ENCODE data around the gene KDELR3.

KDELR3 gene

GRCh38 chr22:38491707-38492348 is 23.9 kb downstream of the KDELR3 start:
- no peak for DNase-seq (ENCODE audit: low spot score)
- no peak overlapping the region for H3K4ac ChIP-seq (ENCODE audit: low read length)
- no peak overlapping the region for H3K27ac ChIP-seq (replicated peaks; ENCODE audit: low read length)
- H3K4me1 ChIP-seq (ENCODE audit: control insufficient read depth in 2 of 2, insufficient read depth in 1 of 2, low read depth in 1 of 2, low read length in 2 of 2) = no peaks in the 10 kb centered on the region
- peaks cover 54 to 99% of the 10 kb centered on the region in 2 donors for H3K36me3 ChIP-seq (replicated peaks in 1 of 2; ENCODE audit: control insufficient read depth in 2 of 2, insufficient read depth in 2 of 2, low read length in 2 of 2)
- H3K4me2 ChIP-seq (ENCODE audit: insufficient read depth, low read length, poor library complexity, severe bottlenecking) = no peak overlapping the region
- H3K9ac ChIP-seq (ENCODE audit: low read depth, low read length, poor library complexity) = no peak overlapping the region
- H2BK12ac ChIP-seq (ENCODE audit: low read length) = no peak overlapping the region
- H2BK120ac ChIP-seq (ENCODE audit: low read depth, low read length) = no peak overlapping the region
- no peak overlapping the region for H2BK15ac ChIP-seq (ENCODE audit: low read length)
- H3K9me3 ChIP-seq (replicated peaks in 1 of 2; ENCODE audit: control insufficient read depth in 2 of 2, insufficient read depth in 1 of 2, low read depth in 1 of 2, low read length in 2 of 2) = no peaks in the 10 kb centered on the region
- no peak overlapping the region for H2AK5ac ChIP-seq (ENCODE audit: low read depth, low read length)
- no peaks in the 10 kb centered on the region for H3K27me3 ChIP-seq (ENCODE audit: control insufficient read depth in 3 of 3, insufficient read depth in 3 of 3, low read depth in 1 of 3, low read length in 3 of 3)
- no peak overlapping the region for H2BK5ac ChIP-seq (ENCODE audit: low read length)
- no peak overlapping the region for H2AFZ ChIP-seq (ENCODE audit: low read length)
- H3K14ac ChIP-seq (ENCODE audit: low read length) = no peak overlapping the region
- WGBS, 2 donors (ENCODE audit: extremely low coverage in 2 of 2, insufficient read length in 2 of 2, insufficient replicate concordance in 1 of 2) = no CpG with 5 or more reads among the region's 5 CpGs
- no peak overlapping the region for H4K91ac ChIP-seq (ENCODE audit: low read depth, low read length, poor library complexity)
- H4K8ac ChIP-seq (ENCODE audit: low read depth, low read length) = no peak overlapping the region
- H3K23ac ChIP-seq (ENCODE audit: low read depth, low read length, poor library complexity) = no peak overlapping the region
- no peak overlapping the region for H3K18ac ChIP-seq (ENCODE audit: low read length)
- H3K4me3 ChIP-seq (ENCODE audit: low read length in 2 of 2) = no peak overlapping the region
- peaks cover 6% of the 10 kb centered on the region for H3K79me1 ChIP-seq (ENCODE audit: low read depth, low read length)

- Histone ChIP-seq H3K36me3 (replicated peaks in 1 of 2; ENCODE audit: control insufficient read depth in 2 of 2, insufficient read depth in 2 of 2, low read length in 2 of 2) (peaks cover 59 to 100% of the 10 kb centered on the region in 2 donors), H3K79me1 (ENCODE audit: low read depth, low read length) (peaks cover 10% of the 10 kb centered on the region), H2AFZ (ENCODE audit: low read length) (no peak overlapping the region), H2AK5ac (ENCODE audit: low read depth, low read length) (no peak overlapping the region), H3K18ac (ENCODE audit: low read length) (no peak overlapping the region), H4K8ac (ENCODE audit: low read depth, low read length) (no peak overlapping the region), H2BK15ac (ENCODE audit: low read length) (no peak overlapping the region), H4K91ac (ENCODE audit: low read depth, low read length, poor library complexity) (no peak overlapping the region), H2BK5ac (ENCODE audit: low read length) (no peak overlapping the region), H3K4ac (ENCODE audit: low read length) (no peak overlapping the region), H3K9ac (ENCODE audit: low read depth, low read length, poor library complexity) (no peak overlapping the region), H3K4me1 (ENCODE audit: control insufficient read depth in 2 of 2, insufficient read depth in 1 of 2, low read depth in 1 of 2, low read length in 2 of 2) (no peaks in the 10 kb centered on the region), H3K27me3 (ENCODE audit: control insufficient read depth in 3 of 3, insufficient read depth in 3 of 3, low read depth in 1 of 3, low read length in 3 of 3) (no peaks in the 10 kb centered on the region), H2BK12ac (ENCODE audit: low read length) (no peak overlapping the region), H3K4me2 (ENCODE audit: insufficient read depth, low read length, poor library complexity, severe bottlenecking) (no peak overlapping the region), H3K9me3 (replicated peaks in 1 of 2; ENCODE audit: control insufficient read depth in 2 of 2, insufficient read depth in 1 of 2, low read depth in 1 of 2, low read length in 2 of 2) (no peaks in the 10 kb centered on the region), H2BK120ac (ENCODE audit: low read depth, low read length) (no peak overlapping the region), H3K4me3 (ENCODE audit: low read length in 2 of 2) (no peak overlapping the region), H3K23ac (ENCODE audit: low read depth, low read length, poor library complexity) (no peak overlapping the region), H3K14ac (ENCODE audit: low read length) (no peak overlapping the region), H3K27ac (replicated peaks; ENCODE audit: low read length) (no peak overlapping the region)
- no CpG with 5 or more reads among the region's 2 CpGs for WGBS, 2 donors (ENCODE audit: extremely low coverage in 2 of 2, insufficient read length in 2 of 2, insufficient replicate concordance in 1 of 2)
- no peak for DNase-seq (ENCODE audit: low spot score)
Measured at GRCh38 chr22:38494498-38494897, 26.6 kb downstream of the KDELR3 start.

DNA sequence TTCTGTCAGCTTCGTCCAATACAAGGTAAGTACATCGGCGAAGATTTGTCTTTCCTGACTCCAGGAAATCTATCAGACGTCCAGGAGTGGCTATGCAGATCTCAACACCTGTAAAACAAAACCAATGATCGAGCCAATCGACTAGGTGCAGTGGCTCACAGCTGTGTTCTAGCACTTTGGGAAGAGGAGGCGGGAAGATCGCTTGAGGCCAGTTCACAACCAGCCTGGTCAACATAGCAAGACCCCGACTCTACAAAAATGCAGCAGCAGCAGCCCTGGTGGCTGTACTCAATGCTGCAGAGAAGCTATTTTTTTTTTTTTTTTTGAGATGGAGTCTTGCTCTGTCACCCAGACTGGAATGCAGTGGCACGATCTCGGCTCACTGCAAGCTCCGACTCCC is 27.0 kb downstream of the KDELR3 start:
- H3K9me3 ChIP-seq (replicated peaks in 1 of 2; ENCODE audit: control insufficient read depth in 2 of 2, insufficient read depth in 1 of 2, low read depth in 1 of 2, low read length in 2 of 2) = no peaks in the 10 kb centered on the region

GRCh38 chr22:38497869-38498268 is 30.0 kb downstream of the KDELR3 start:
- Histone ChIP-seq H3K27ac (replicated peaks; ENCODE audit: low read length) (no peak overlapping the region), H3K36me3 (replicated peaks in 1 of 2; ENCODE audit: control insufficient read depth in 2 of 2, insufficient read depth in 2 of 2, low read length in 2 of 2) (peaks cover 47 to 98% of the 10 kb centered on the region in 2 donors), H3K18ac (ENCODE audit: low read length) (no peak overlapping the region), H3K4me2 (ENCODE audit: insufficient read depth, low read length, poor library complexity, severe bottlenecking) (no peak overlapping the region), H3K4me3 (ENCODE audit: low read length in 2 of 2) (no peak overlapping the region), H3K4ac (ENCODE audit: low read length) (no peak overlapping the region), H4K91ac (ENCODE audit: low read depth, low read length, poor library complexity) (no peak overlapping the region), H2BK5ac (ENCODE audit: low read length) (no peak overlapping the region), H2BK15ac (ENCODE audit: low read length) (no peak overlapping the region), H2AFZ (ENCODE audit: low read length) (no peak overlapping the region), H3K79me1 (ENCODE audit: low read depth, low read length) (peaks cover 10% of the 10 kb centered on the region), H3K27me3 (ENCODE audit: control insufficient read depth in 3 of 3, insufficient read depth in 3 of 3, low read depth in 1 of 3, low read length in 3 of 3) (no peaks in the 10 kb centered on the region), H3K23ac (ENCODE audit: low read depth, low read length, poor library complexity) (no peak overlapping the region), H4K8ac (ENCODE audit: low read depth, low read length) (no peak overlapping the region), H3K4me1 (ENCODE audit: control insufficient read depth in 2 of 2, insufficient read depth in 1 of 2, low read depth in 1 of 2, low read length in 2 of 2) (peaks cover 0 to 1% of the 10 kb centered on the region in 2 donors), H2BK12ac (ENCODE audit: low read length) (no peak overlapping the region), H3K9me3 (replicated peaks in 1 of 2; ENCODE audit: control insufficient read depth in 2 of 2, insufficient read depth in 1 of 2, low read depth in 1 of 2, low read length in 2 of 2) (no peaks in the 10 kb centered on the region), H3K9ac (ENCODE audit: low read depth, low read length, poor library complexity) (no peak overlapping the region), H3K14ac (ENCODE audit: low read length) (no peak overlapping the region), H2AK5ac (ENCODE audit: low read depth, low read length) (no peak overlapping the region), H2BK120ac (ENCODE audit: low read depth, low read length) (no peak overlapping the region)
- WGBS, 2 donors (ENCODE audit: extremely low coverage in 2 of 2, insufficient read length in 2 of 2, insufficient replicate concordance in 1 of 2) = no CpG with 5 or more reads among the region's 3 CpGs
- DNase-seq (ENCODE audit: low spot score) = no peak

More for the DNA sequence above, 27.0 kb downstream of the KDELR3 start:
- H3K23ac ChIP-seq (ENCODE audit: low read depth, low read length, poor library complexity) = no peak overlapping the region
- no peak overlapping the region for H2BK5ac ChIP-seq (ENCODE audit: low read length)
- H3K14ac ChIP-seq (ENCODE audit: low read length) = no peak overlapping the region
- H3K36me3 ChIP-seq (replicated peaks in 1 of 2; ENCODE audit: control insufficient read depth in 2 of 2, insufficient read depth in 2 of 2, low read length in 2 of 2) = peaks cover 55 to 100% of the 10 kb centered on the region in 2 donors
- H3K18ac ChIP-seq (ENCODE audit: low read length) = no peak overlapping the region
- no peak overlapping the region for H3K9ac ChIP-seq (ENCODE audit: low read depth, low read length, poor library complexity)
- WGBS, 2 donors (ENCODE audit: extremely low coverage in 2 of 2, insufficient read length in 2 of 2, insufficient replicate concordance in 1 of 2) = no CpG with 5 or more reads among the region's 12 CpGs
- peaks cover 8% of the 10 kb centered on the region for H3K79me1 ChIP-seq (ENCODE audit: low read depth, low read length)
- H2BK15ac ChIP-seq (ENCODE audit: low read length) = no peak overlapping the region
- no peak overlapping the region for H3K4ac ChIP-seq (ENCODE audit: low read length)
- H2BK12ac ChIP-seq (ENCODE audit: low read length) = no peak overlapping the region
- H3K4me2 ChIP-seq (ENCODE audit: insufficient read depth, low read length, poor library complexity, severe bottlenecking) = no peak overlapping the region
- H2AK5ac ChIP-seq (ENCODE audit: low read depth, low read length) = no peak overlapping the region
- no peak overlapping the region for H4K8ac ChIP-seq (ENCODE audit: low read depth, low read length)
- H3K27ac ChIP-seq (replicated peaks; ENCODE audit: low read length) = no peak overlapping the region
- no peaks in the 10 kb centered on the region for H3K4me1 ChIP-seq (ENCODE audit: control insufficient read depth in 2 of 2, insufficient read depth in 1 of 2, low read depth in 1 of 2, low read length in 2 of 2)
- H4K91ac ChIP-seq (ENCODE audit: low read depth, low read length, poor library complexity) = no peak overlapping the region
- no peak for DNase-seq (ENCODE audit: low spot score)
- no peaks in the 10 kb centered on the region for H3K27me3 ChIP-seq (ENCODE audit: control insufficient read depth in 3 of 3, insufficient read depth in 3 of 3, low read depth in 1 of 3, low read length in 3 of 3)
- no peak overlapping the region for H2BK120ac ChIP-seq (ENCODE audit: low read depth, low read length)
- H3K4me3 ChIP-seq (ENCODE audit: low read length in 2 of 2) = no peak overlapping the region
- H2AFZ ChIP-seq (ENCODE audit: low read length) = no peak overlapping the region
